IMR-90 (cell line): ENCODE results near the gene WWC1. TPM values are rescaled to one million over a fixed set of nuclear protein-coding genes. Genes with fewer than 3 reads are reported as not detected.

Source experiments
- ATAC-seq: fragments of 200-7000 bp; cut with Tn5 transposase; 2 replicates; pipeline ENCODE4 v1.9.1; 2020; ENCODE audit warnings: low read depth, mild to moderate bottlenecking, moderate library complexity
- BruUV-seq: library from RNA; stranded (reverse); fragments of 400-500 nt; replicated peaks from 2 replicates; lab custom pipeline; 2021; lab: Mats Ljungman, UMichigan
- CTCF ChIA-PET: fragments of 300-600 bp; formaldehyde crosslinking; extraction: SDS; loops from one replicate; lab custom pipeline; 2021; ENCODE audit warnings: antibody characterized with exemption; lab: Yijun Ruan, JAX
- POLR2A ChIA-PET: fragments of 300-600 bp; sonication (Branson Sonifier 250); formaldehyde crosslinking; loops from one replicate; lab custom pipeline; 2022; ENCODE audit warnings: antibody characterized with exemption; ENCODE audit not compliant: unreplicated experiment; lab: Charles Lee
- DNase-seq: peaks from one replicate; pipeline ENCODE4 v3.0.0; 2013
- H2AFZ ChIP-seq: replicated peaks from 2 replicates; pipeline ENCODE3; 2013; ENCODE audit warnings: low read length, mild to moderate bottlenecking; ENCODE audit not compliant: poor library complexity
- H2AK5ac ChIP-seq: 2 replicates; pipeline ENCODE4 v1.6.1; 2013; ENCODE audit warnings: low read depth, low read length, inconsistent platforms
- H2AK9ac ChIP-seq: replicated peaks from 2 replicates; pipeline ENCODE3; 2013; ENCODE audit warnings: mild to moderate bottlenecking, low read depth, low read length, moderate library complexity; ENCODE audit not compliant: poor library complexity
- H2BK120ac ChIP-seq: 2 replicates; pipeline ENCODE4 v1.6.1; 2013; ENCODE audit warnings: low read depth, low read length, inconsistent platforms
- H2BK15ac ChIP-seq: 3 replicates; pipeline ENCODE4 v1.6.1; 2013; ENCODE audit warnings: low read depth, low read length, inconsistent platforms
- H2BK20ac ChIP-seq: 2 replicates; pipeline ENCODE4 v1.6.1; 2013; ENCODE audit warnings: low read depth, mild to moderate bottlenecking, inconsistent platforms, low read length, moderate library complexity
- H2BK5ac ChIP-seq: 2 replicates; pipeline ENCODE4 v1.6.1; 2013; ENCODE audit warnings: mild to moderate bottlenecking, low read depth, low read length, inconsistent platforms; ENCODE audit not compliant: poor library complexity, severe bottlenecking
- H3K14ac ChIP-seq: replicated peaks from 2 replicates; pipeline ENCODE4 v1.6.1; 2013; ENCODE audit warnings: low read depth, low read length, inconsistent platforms
- H3K18ac ChIP-seq: 2 replicates; pipeline ENCODE4 v1.6.1; 2013; ENCODE audit warnings: low read depth, low read length, control low read depth
- H3K23ac ChIP-seq: 2 replicates; pipeline ENCODE4 v1.6.1; 2013; ENCODE audit warnings: low read depth, low read length, inconsistent platforms
- H3K27ac ChIP-seq: 2 replicates; pipeline ENCODE4 v1.5.1; 2013; ENCODE audit warnings: mild to moderate bottlenecking, control low read depth, low read length; ENCODE audit not compliant: insufficient read depth
- H3K27me3 ChIP-seq: 2 replicates; pipeline ENCODE4 v1.6.1; 2013; ENCODE audit warnings: low read length; ENCODE audit not compliant: control insufficient read depth, insufficient read depth
- H3K36me3 ChIP-seq: 2 replicates; pipeline ENCODE4 v1.6.1; 2013; ENCODE audit warnings: low read length, mixed read lengths; ENCODE audit not compliant: control insufficient read depth, insufficient read depth
- H3K4ac ChIP-seq: 2 replicates; pipeline ENCODE4 v1.6.1; 2013; ENCODE audit warnings: low read depth, low read length, inconsistent platforms
- H3K4me1 ChIP-seq: 2 replicates; pipeline ENCODE4 v1.6.1; 2013; ENCODE audit warnings: low read length, mixed read lengths; ENCODE audit not compliant: control insufficient read depth, insufficient read depth
- H3K4me2 ChIP-seq: 2 replicates; pipeline ENCODE4 v1.6.1; 2013; ENCODE audit warnings: low read depth, mild to moderate bottlenecking, control low read depth, low read length, moderate library complexity
- H3K4me3 ChIP-seq: 2 replicates; pipeline ENCODE4 v1.5.1; 2013; ENCODE audit warnings: low read depth, mild to moderate bottlenecking, control low read depth, low read length, moderate library complexity; ENCODE audit not compliant: insufficient read depth
- H3K56ac ChIP-seq: 2 replicates; pipeline ENCODE4 v1.6.1; 2013; ENCODE audit warnings: low read length, inconsistent platforms; ENCODE audit not compliant: insufficient read depth; ENCODE audit errors: extremely low read depth
- H3K79me1 ChIP-seq, 2 experiments: 2 replicates each; pipeline ENCODE4 v1.6.1; 2013; ENCODE audit warnings: low read length in 2 of 2, inconsistent platforms in 1 of 2, low read depth in 1 of 2
- H3K9ac ChIP-seq: 2 replicates; pipeline ENCODE4 v1.6.1; 2013; ENCODE audit warnings: low read depth, low read length, control low read depth
- H3K9me1 ChIP-seq: 2 replicates; pipeline ENCODE4 v1.6.1; 2013; ENCODE audit warnings: low read length, inconsistent platforms; ENCODE audit not compliant: insufficient read depth
- H3K9me3 ChIP-seq: 2 replicates; pipeline ENCODE4 v1.6.1; 2013; ENCODE audit warnings: low read length; ENCODE audit not compliant: control insufficient read depth, insufficient read depth
- H4K20me1 ChIP-seq: 2 replicates; pipeline ENCODE4 v1.6.1; 2013; ENCODE audit warnings: low read length, inconsistent platforms; ENCODE audit not compliant: insufficient read depth
- H4K5ac ChIP-seq: 2 replicates; pipeline ENCODE4 v1.6.1; 2013; ENCODE audit warnings: mild to moderate bottlenecking, low read depth, low read length, control low read depth
- H4K8ac ChIP-seq, 2 experiments: 2 replicates each; pipeline ENCODE4 v1.6.1; 2013; ENCODE audit warnings: low read depth in 2 of 2, low read length in 2 of 2, control low read depth in 1 of 2, inconsistent platforms in 1 of 2
- H4K91ac ChIP-seq: 2 replicates; pipeline ENCODE4 v1.6.1; 2013; ENCODE audit warnings: low read depth, low read length, inconsistent platforms; ENCODE audit not compliant: insufficient read depth
- BHLHE40 ChIP-seq: fragments of 150-350 bp; IDR thresholded peaks from 2 replicates; pipeline ENCODE4 v1.6.1; 2016; ENCODE audit warnings: mild to moderate bottlenecking, low read depth, low read length
- POLR2A ChIP-seq: IDR thresholded peaks from 2 replicates; pipeline ENCODE4 v1.6.1; 2012; ENCODE audit warnings: mild to moderate bottlenecking, low read depth, low read length
- RAD21 ChIP-seq: IDR thresholded peaks from 2 replicates; pipeline ENCODE4 v1.6.1; 2012; ENCODE audit warnings: low read length, improper control_type of control experiment
- RFX5 ChIP-seq: IDR thresholded peaks from 2 replicates; pipeline ENCODE4 v1.8.0; 2012; ENCODE audit warnings: low read depth, mild to moderate bottlenecking, low read length, moderate library complexity
- WGBS, 2 experiments: methylation state at CpG; one replicate each; pipeline versions ENCODE4 v1.1.5 to v1.1.7; 2013; ENCODE audit warnings: missing lambda C conversion rate in 2 of 2; ENCODE audit not compliant: insufficient read length in 1 of 2; ENCODE audit errors: extremely low coverage in 2 of 2; 5-methylcytosine and 5-hydroxymethylcytosine counted together
- dilution Hi-C: fragments of 300-500 bp; cut with HindIII; formaldehyde crosslinking; loops from one replicate; pipeline ENCODE4 v1.14.3; 2018; ENCODE audit warnings: low sequenced_read_pairs; ENCODE audit not compliant: unreplicated experiment
- in situ Hi-C: fragments of 300-500 bp; cut with MboI; formaldehyde crosslinking; loops from 3 replicates; pipeline ENCODE4 v1.14.3; 2019; ENCODE audit warnings: low sequenced_read_pairs, inconsistent platforms, mixed read lengths
- intact Hi-C: fragments of 100-400 bp; cut with micrococcal nuclease; formaldehyde crosslinking; loops from 2 replicates; pipeline ENCODE4 v1.10.0; 2022
- polyA plus RNA-seq, 3 experiments: library from polyadenylated mRNA; depleted of rRNA; stranded (reverse); fragments of >200 nt; gene quantifications; 2 replicates each; pipeline ENCODE4 v1.2.3, GENCODE V29; 2012; ENCODE audit warnings: low replicate concordance in 1 of 3
- total RNA-seq: library from RNA; depleted of rRNA; stranded (reverse); fragments of >200 nt; gene quantifications from 2 replicates; pipeline ENCODE4 v1.2.3, GENCODE V29; 2012

The WWC1 gene
- total and polyA plus RNA-seq, 2 of the 4 experiments (the other 2 are of a cell fraction), result 9.1 to 10.3 TPM

- H3K4ac ChIP-seq, result no peak overlapping the region
- peaks cover 17% of the 10 kb centered on the region for H3K4me1 ChIP-seq
- in situ Hi-C loops (loop anchor here (25.0 kb wide), 1 partner anchor 138 kb away; no protein-coding TSS in a partner anchor), intact Hi-C loops (no loop called here), dilution Hi-C loops (no loop called here)
- H2AK5ac ChIP-seq, result no peak overlapping the region
- peaks cover 5% of the 10 kb centered on the region for H3K9me1 ChIP-seq
- no peak overlapping the region for H3K23ac ChIP-seq
- no peak overlapping the region for H2BK15ac ChIP-seq
- no peak overlapping the region for H2BK20ac ChIP-seq
- no peak overlapping the region for H2AK9ac ChIP-seq
- H3K9me3 ChIP-seq, result no peaks in the 10 kb centered on the region
- H3K14ac ChIP-seq, result no peak overlapping the region
- ChIA-PET POLR2A (no interaction called here), CTCF (no interaction called here)
- no peaks in the 10 kb centered on the region for H3K27me3 ChIP-seq
- TF ChIP-seq RFX5 (no peak), POLR2A (no peak), RAD21 (no peak), BHLHE40 (no peak)
- no peaks in the 10 kb centered on the region for H3K36me3 ChIP-seq
- H2AFZ ChIP-seq, result no peak overlapping the region
- H3K27ac ChIP-seq, result no peak overlapping the region
- BruUV-seq, result no TSS peak
- DNase-seq, result no peak
- no peak overlapping the region for H2BK120ac ChIP-seq
- H3K4me3 ChIP-seq, result no peak overlapping the region
- no peak overlapping the region for H2BK5ac ChIP-seq
- H3K18ac ChIP-seq, result no peak overlapping the region
- H3K79me1 ChIP-seq, result peaks cover 45 to 51% of the 10 kb centered on the region in 2 experiments
- no peak for ATAC-seq
- no peak overlapping the region for H3K9ac ChIP-seq
- no peak overlapping the region for H4K5ac ChIP-seq
- no peak overlapping the region for H3K56ac ChIP-seq
- no peak overlapping the region for H3K4me2 ChIP-seq
- WGBS, 2 experiments, result 100% methylated on average over 4 of the region's 7 CpGs; no CpG with 5 or more reads in 1 of the 2 experiments
- no peak overlapping the region for H4K8ac ChIP-seq
- H4K91ac ChIP-seq, result no peak overlapping the region
- H4K20me1 ChIP-seq, result no peaks in the 10 kb centered on the region
Observed at GRCh38 chr5:168298949-168299348, 7.5 kb downstream of the WWC1 start.
